Fibroblast of upper back skin (primary cell): ENCODE data around the gene CSNK2A1.

Source experiments
- DNase-seq: peaks from one replicate; pipeline ENCODE4 v3.0.0-alpha.2; 2013

Gene CSNK2A1

DNA sequence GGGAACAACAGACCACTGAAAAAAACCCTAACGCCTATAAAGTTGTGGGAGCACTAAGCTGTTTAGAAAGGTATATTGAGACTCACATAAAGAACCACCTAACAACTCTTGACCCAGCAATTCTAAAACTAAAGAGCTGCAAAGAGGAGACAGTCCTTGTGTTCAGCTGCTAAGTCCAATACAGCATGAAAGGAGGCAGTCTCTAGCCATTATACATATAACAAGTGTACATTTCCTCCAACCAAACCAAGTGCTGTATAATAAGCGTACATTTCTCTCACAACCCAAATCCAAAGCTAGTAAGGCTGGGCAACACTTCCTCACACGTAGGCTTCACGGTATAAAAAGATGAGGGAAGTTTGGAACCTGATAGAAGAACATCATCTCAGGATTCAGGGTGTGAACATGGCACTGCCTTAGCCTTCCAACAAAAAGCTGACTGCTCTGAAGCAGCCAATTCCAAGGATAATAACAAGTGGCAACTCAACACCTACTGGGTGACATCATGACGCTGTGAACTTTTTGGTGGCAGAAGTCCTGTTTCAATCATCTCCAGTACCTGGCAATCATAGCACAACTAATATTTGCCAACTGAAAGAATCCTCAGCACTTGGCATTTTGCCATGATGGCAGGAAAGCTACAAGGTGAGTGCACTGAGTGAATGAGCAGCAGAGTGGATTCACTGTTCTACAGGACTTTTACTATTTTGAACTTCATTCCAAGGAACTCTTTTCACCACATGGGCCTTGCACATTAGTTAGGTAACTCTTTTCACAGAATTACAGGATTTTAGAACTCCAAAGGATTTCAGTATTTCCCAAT lies 97.9 kb downstream of the CSNK2A1 start:
- DNase-seq = no peak

DNA sequence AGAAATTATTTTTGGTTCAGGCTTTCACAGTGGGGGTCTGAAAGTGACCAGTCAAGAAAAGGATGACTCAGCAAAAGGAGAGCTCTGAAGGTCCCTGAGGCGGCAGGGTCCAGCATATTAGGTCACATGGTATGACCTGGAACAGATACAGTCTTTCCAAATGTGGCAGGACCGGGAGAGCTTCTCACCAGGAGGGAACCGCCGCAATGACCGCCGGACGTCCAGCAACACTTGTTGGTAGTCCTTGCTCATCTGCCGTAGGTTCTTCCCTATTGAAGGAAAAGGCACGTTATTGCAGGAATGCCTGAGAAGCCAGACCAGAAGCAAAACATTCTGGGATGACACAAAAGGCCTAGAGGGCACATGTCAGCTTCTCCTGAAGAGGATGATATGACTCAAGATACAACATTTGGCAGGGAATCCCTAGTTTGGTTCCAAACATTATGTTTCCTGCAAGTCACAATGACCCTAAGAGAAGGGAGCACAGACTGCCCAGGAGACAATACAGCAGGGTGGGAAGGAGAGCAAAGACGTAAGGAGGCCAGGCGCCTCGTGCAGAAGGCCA lies 98.6 kb downstream of the CSNK2A1 start:
- DNase-seq = peak; percentile 22

DNA sequence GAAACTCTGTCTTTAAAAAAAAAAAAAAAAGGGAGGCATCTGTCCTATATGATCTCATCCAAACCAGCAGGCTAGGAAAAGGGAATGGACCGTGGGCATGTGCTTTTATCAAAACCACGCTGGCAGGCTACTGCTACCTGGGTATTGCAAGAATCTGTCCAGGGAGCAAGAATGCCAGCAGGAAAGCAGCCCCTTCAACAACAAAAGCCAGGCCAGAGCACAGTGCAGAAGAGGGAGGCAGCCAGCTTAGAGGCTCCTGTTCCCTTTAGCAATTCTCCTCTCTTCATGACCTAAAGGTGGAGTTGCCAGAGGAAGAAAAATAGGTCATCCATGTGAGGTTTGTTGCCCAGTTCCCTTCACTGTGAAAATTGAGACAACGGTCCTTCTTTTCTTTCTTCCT lies 99.5 kb downstream of the CSNK2A1 start:
- DNase-seq = no peak

DNA sequence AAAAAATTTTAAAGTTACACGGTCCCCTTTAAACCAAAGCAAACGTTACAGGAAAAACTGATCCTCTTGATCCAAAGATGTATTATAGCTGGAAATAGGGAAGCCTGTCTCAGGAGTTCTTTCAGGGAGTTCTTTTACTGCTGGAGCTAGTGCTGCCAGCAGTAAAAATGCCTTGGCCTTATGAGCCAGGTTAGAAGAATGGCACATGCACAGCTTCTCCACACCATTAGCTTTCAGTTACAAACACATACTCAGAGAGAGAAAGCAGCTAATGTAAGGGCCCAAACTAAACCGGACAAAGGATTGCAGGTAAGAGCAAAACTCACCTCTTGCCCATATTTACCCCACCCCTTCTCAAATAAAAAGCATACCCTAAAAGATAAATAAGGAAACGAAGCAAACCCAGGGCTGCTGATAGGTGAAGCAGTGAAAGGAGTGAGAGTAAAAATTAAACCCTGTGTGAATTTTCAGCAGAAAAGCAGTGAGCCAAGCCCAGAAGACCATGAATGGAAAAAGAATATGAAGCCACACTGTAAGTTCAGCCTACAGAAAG lies 100.3 kb downstream of the CSNK2A1 start:
- no peak for DNase-seq

DNA sequence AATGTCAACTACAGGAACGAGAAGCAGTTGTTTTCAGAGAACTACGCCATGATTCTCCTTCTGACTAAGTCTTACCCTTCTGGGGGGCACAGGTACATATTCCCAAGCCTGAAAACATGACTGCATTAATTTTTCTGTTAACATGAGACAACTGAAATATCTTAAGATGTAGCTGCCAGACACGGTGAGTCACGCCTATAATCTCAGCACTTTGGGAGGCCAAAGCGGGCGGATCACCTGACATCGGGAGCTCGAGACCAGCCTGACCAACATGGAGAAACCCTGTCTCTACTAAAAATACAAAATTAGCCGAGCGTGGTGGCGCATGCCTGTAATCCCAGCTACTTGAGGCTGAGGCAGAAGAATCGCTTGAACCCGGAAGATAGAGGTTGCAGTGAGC lies 103.0 kb downstream of the CSNK2A1 start:
- no peak for DNase-seq

DNA sequence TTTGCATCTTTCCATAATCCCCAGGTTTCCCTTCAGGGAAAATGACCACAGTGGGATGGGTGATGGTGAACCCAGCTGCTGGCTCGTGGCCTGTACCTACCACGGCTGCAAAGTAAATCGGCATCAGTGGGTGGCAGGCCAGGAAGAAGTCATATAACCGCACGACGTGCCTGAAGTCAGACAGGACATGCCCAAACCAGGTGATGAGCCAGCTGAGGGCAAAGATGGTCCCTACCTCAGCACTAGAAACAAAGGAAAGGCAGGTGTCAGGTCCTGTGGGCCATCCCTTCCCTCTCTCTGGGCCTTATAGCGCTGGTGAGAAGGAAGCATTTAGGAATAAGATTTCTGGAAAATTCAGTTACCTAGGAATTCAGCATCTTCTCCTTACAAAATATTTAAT lies 103.4 kb downstream of the CSNK2A1 start:
- DNase-seq = no peak

DNA sequence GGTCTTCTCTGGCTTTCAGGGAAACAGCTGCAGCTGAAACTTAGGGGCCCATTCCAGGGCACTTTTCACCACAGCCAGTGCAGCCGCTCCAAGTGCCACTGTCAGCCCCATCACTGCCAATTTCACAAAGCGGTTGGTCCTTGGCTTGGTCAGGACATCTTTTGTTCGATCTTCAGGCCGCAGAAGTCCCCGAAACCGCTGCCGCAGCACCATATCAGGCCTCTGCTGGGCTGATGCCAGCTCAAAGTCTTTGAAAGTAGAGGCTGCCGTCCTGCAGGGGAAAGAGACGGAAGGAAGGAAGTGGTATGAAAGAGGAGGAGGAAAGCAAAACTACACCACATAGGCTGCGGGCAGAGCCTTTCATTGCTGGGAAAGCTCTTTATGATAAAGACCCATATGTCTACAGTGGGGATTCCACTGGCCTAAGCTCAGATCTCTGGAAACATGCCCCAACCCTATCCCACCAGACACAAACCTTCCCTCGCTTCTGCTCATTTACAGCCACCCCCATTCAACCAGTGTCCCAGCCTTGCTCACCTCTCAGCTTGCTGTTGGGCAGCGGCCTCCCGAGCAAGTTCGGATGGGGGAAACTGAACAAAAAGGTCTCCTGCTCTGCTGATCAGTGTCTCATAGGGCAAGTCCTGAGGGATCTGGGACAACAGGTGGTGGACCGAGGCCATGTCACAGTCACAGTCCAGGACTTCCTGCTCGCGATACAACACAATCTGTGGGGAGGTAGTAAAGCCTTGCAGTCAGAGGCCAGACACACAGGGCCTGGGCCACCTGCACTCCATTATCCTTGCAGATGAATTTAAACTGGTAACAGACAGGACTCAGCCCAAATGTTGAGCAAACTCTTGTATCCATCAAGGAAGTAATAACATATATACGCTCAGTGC lies 104.8 kb downstream of the CSNK2A1 start:
- DNase-seq = no peak

DNA sequence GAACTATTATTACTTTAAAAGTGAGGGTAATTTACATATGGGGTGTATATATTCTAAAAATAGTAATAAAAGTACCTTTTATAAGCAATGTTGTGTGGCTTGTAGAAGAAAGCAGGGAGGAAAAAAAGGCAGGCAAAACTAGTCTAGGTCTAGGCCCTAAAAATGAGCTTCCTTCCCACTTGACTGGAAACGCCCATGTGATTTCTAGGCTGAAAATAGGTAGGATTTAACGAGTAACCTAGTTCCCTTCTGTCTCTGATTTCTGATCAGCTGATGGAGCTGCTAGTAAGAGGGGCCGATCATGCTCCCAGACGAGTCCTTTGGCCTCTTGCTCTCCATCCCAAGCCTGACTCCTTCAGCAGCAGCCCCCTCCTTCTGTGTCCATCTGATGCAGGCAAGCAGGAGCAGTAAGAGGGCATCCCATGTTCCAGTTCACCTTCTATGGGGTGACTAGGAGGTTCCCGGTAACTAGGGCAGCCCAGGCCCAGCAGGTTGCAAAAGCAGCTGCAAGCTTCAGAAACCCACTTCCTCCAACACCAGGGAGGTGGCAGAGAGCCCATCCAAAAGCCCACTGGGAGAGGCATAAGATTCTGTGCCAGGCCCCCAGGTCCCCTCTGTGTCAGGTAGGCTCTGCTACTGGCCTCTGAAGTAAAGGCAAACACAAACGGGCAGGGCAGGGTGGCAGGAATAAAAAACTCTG lies 105.7 kb downstream of the CSNK2A1 start:
- no peak for DNase-seq

DNA sequence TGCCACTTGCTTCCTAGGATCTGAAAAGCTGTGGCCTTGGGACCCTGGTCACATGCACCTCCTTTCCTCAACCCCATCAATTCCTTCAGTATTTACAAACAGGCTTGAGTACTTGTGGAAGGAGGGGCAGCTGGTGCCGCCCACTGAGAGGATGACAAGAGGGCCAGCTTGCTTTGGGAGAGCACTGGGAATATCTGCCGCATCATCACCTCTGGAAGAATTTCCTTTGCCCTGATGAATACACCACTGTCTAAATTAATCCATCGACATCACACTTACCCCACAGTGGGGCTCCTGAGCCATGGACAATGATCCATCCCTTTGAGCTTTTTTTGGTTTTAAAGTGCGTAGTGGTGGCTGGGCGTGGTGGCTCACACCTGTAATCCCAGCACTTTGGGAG lies 107.1 kb downstream of the CSNK2A1 start:
- DNase-seq = no peak

DNA sequence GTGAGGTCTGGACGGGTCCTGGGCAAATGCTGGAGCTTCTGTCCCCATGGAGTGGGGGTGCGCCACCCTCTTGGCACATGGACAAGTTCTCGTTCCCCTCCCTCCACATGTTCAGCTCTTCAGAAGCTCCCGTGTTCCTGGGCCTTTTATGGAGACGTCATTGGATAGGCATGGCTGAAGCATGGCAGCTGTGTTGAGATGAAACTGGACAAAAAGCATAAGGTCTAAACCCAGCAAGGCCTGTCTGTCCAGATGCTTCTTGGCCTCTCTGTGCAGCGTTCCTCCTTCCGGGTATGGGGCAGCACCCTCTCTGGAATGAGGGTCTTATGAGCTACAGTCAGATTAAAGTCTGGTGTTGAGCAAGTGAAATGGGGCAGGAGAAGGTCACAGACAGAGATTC lies 108.0 kb downstream of the CSNK2A1 start:
- no peak for DNase-seq

DNA sequence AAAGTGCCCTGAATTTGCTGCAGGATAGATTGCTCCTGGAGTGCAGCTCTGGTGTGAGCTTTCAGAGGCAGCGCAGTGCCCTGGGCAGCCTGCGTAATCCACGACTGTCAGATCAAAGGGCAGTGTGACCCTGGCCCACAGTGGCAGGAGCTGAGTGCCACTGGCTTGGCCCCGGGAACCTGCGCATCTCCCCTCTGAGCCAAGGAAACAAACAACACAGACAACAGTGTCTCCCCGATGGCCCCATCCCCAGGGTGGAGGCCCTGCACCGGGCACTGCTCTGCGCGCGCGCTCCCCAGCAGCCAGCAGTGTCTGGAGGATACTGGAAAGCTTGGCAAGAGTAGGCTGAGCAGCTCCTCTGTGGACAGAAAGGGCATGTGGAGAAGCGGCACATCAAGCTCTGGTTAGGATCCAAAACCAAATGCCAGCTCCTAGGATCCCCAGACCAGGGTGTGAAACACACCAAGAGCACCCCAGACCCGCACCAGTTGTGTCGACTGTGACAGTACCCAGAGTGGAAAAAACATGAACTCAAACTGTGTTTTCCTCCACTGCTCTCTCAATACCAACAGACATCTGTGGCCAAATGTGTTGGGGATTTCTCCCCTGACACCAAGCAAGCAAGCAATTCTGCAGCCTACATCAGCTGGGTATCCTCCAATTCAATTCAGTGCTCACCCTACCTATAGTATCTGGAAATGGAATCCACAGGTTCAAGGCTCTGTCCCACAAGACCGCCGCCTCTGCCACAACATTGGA lies 108.8 kb downstream of the CSNK2A1 start:
- no peak for DNase-seq

DNA sequence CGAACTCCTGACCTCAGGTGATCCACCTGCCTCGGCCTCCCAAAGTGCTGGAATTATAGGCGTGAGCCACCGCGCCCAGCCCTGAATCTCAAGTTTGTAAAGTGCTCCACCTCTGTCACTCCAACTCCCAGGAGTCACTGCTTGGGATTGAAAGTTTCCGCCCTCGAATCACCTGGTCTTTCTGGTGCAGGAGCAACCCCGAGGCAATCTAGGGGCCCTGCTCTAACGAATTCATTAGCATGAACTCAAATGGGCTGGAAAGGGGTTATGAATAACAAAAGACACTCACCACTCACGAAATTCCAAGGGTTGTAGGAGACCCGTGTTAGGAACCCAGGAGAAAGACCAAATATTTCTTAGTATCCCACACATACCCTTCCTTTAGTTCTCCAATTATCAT lies 109.4 kb downstream of the CSNK2A1 start:
- DNase-seq = no peak

DNA sequence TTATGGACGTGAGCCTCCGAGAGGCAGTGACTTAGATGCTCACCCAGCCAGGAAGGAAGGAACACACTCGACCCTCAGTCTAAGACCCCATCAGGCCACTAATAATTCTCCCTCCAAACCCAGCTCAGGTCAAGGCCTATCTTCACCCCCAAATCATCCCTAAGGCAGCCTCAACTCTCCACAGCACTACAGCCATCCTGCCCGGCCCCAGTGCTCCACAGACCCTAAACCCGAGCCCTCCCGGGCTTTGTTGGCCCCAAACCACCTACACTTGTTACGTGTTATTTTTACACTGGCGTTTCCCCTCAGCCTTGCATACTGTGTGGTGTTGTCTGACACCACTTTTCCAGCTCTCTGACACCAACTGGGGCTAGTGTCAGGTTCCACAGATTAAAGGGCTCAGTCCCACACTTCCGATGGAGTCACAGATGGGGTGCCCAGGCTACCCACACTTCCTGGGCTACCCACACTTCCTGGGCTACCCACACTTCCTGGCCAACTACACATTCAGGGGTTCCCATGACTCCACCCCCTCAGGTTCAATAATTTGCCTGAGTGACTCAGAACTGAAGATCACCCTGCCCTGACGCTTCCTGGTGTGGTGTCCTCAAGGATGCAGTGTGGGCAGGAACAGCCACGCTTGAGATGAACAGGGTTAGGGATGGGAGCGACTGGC lies 110.2 kb downstream of the CSNK2A1 start:
- no peak for DNase-seq

DNA sequence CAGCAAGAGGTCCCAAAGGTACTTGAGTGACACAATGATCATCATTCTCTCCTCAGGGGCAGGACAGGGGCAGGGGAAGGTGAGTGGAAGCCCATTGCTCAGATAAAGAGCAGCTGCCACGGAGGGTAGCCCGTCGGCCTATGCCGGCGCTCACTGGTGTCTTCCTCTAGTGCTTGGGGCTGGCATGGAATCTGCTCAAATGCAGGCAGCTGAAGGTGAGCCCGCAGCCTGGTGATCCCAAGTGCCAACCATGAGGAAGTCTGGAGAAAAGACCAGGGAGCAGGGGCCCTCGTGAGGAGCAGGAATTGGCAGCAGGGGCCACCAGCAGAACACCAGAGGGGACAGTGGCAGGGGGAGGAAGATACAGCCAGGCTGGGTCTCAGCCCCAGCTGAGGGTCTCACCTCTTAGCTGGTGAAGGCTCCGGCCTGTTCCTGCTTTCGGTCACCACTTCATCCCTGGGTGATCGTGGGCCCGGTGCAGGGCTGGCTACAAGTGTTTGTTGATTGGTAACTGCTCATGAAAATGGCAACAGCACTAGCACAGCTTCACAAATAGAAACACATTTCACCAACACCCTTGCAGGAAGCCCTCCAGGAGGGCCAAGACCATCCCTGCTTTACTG lies 110.8 kb downstream of the CSNK2A1 start:
- DNase-seq = no peak

DNA sequence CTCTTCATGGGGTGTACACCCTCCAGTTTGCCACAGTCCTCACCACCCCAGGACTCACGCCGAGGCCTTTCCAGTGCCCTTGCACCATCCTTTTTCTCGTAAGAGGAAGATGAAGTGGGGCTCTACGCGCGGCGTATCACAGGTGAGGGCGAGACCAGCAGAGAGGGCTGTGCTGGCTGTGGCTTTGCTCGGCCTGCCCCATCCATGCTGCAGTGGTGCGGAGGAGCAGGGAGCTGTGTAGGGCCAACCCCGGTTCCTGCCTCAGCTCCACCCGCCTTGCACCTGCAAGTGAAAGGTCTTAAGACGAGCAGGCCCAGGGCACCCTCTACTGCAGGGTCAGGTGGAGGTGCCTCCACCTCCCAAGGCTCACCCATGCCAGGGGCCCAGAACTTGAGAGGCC lies 111.4 kb downstream of the CSNK2A1 start:
- no peak for DNase-seq

DNA sequence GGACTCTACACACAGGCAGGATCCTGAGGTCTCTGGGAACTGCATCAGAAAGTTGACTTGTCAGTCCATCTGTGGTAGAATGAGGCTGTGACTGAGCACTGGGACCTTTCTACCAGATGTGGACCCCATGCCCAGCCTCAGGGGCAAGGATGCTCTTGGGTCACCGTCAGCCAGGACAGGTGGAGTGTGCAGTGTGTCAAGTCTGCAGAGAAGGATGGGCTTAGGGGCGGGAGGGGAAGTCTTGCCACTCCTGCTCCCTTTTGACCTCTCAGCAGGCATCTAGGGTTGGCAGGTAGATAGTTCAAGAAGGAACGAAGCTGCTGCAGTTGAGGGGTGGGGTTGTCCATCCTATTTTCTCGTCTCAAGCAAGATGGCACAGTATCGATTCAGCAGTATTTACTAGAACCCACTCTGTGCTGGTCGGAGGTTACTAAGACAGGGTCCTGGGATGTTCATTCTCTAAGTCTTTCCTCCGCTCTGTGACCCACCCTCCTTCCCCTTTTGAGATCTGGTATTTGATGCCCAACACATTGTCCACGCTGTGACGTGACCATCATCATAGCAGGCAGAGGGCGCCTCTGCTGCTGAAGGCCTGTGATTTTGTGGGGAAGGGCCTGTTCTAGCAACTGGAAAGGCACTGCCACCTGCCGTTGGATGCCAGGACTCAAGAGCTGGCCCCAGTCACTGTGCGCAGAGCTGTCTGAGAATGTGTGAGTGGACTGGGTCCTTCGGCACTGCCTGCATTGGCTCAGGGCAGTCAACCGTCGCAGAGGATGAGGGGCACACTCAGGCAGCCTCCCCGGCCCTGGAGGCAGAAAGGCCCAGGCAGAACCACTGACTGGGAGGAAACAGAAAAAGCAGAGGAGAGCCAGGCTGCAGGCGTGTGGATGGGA lies 112.3 kb downstream of the CSNK2A1 start:
- peak; percentile 70 for DNase-seq

DNA sequence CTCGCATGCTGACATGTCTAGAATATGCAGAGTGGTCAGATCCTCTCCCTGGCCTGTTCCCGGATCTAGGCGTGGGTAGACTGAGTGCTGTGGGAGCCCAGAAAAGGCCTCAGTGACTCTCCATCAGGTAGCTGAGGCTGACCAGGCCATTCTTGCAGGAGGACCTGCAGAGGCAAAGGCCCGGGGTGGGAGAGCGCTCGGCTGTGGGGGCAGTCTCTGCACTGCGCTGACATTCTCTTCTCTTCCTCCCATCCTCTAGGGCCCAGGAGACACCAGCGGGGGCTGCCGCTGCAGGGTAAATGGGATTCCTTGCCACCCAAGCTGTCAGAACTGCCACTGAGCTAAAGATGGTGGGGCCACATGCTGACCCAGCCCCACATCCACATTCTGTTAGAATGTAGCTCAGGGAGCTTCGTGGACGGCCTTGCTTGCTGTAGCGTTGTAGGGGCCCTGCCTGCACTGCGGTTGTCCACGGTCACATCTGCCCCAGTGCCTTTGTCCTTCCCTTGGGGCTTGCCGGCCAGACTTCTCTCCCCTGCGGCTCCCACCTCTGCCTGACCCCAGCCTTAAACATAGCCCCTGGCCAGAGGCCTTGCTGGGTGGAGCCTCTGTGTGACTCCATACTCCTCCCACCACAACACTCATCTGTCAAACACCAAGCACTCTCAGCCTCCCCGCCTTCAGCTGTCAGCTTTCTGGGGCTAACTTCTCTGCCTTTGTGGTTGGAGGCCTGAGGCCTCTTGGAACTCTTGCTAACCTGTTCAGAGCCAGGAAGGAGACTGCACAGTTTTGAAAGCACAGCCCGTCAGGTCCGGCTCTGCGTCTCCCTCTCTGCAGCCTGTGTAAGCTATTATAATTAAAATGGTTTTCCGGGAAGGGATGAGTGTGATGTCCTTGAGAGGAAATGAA lies 113.2 kb downstream of the CSNK2A1 start:
- DNase-seq = no peak

DNA sequence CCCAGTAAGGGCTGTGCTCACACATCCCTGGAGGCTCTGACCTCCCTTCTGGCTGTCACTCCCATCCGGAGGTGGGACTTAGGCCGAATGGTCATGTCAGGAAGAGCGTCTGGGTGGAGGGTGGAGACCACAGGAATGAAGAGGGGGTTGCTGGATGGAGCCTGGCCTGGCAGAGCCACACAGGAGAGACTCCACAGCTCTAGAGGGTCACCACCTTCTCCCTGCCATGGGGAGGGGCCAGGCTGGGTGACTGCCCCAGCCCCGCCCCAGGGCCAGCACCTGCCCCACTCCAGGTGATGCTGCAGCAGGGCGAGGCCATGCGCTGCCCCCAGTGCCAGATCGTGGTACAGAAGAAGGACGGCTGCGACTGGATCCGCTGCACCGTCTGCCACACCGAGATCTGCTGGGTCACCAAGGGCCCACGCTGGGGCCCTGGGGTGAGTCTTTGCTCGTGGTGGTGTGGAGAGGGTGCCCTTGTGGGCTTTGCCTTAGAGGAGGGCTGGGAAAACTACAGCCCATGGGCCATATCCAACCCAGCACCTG lies 114.9 kb downstream of the CSNK2A1 start:
- DNase-seq = no peak
